WI38 (cell line): ENCODE results near the gene C18orf63.

ENCODE experiments used
- H3K4me3 ChIP-seq: 2 replicates; pipeline ENCODE4 v1.5.1; 2011; ENCODE audit warnings: low read depth, mild to moderate bottlenecking, control low read depth, low read length
- TF ChIP-seq, protein P1 (sequence below): IDR thresholded peaks from 2 replicates; pipeline ENCODE4 v1.5.1; 2012; ENCODE audit warnings: low read depth, mild to moderate bottlenecking, control low read depth, low read length

C18orf63 gene

DNA sequence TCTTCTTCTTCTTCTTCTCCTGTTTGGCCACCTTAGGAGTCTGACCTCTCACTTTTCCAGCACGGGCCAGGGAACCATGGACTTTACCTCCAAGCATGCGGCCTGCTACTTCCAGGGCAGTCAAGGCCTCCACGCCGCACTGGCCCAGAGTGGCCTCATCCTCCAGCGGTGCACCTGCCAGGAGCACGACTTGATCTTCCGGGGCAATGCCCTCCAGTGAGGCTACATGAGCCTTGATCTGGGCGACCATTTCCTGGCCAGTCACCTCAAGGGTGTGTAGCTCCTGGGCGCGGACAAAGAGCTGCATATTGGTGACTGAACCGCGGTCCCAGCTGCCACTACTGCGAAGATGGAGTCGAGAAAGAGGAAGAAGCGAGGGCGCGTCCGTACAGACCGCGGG lies 74.4 kb downstream of the C18orf63 start:
- TF ChIP-seq, protein P1, sequence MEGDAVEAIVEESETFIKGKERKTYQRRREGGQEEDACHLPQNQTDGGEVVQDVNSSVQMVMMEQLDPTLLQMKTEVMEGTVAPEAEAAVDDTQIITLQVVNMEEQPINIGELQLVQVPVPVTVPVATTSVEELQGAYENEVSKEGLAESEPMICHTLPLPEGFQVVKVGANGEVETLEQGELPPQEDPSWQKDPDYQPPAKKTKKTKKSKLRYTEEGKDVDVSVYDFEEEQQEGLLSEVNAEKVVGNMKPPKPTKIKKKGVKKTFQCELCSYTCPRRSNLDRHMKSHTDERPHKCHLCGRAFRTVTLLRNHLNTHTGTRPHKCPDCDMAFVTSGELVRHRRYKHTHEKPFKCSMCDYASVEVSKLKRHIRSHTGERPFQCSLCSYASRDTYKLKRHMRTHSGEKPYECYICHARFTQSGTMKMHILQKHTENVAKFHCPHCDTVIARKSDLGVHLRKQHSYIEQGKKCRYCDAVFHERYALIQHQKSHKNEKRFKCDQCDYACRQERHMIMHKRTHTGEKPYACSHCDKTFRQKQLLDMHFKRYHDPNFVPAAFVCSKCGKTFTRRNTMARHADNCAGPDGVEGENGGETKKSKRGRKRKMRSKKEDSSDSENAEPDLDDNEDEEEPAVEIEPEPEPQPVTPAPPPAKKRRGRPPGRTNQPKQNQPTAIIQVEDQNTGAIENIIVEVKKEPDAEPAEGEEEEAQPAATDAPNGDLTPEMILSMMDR: no peak

DNA sequence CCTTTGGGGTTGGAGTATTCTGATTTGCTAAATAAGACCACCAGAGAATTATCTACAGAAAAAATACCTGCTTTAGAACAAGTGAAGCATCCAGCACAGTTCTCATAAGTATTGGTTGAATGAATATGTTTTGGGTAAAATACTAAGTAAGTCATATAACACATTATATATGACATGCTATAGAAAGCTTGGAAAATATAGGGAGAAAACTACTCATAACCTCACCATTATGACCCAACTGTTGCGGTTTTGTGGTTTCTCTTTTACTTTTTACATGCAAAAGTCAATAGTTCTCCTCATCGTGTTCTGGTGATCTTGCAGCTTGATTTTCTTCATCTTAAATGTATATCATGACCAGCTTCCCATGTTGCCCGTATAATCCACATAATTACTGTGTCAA lies 75.3 kb downstream of the C18orf63 start:
- no peak overlapping the region for H3K4me3 ChIP-seq
- TF ChIP-seq, protein P1: no peak

More for the DNA sequence above, 74.4 kb downstream of the C18orf63 start:
- H3K4me3 ChIP-seq: no peak overlapping the region

DNA sequence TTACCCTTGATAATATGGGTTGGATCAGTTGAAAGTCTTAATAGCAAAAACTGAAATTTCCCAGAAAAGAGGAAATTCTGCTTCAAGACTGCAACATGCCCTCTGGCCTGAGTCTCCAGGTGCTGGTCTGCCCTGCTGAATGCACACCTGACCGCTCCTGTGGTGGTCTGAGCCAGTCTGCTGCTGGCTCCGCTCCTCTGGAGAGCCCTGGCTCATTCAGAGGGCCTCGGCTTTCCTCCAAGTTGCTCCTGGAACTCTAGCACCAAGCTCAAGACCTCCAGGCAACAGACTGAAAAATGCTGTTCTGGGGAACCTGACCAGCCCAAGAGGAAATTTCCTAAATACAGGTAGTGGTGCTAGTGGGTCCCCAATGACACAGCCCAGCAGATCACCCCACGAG lies 76.7 kb downstream of the C18orf63 start:
- no peak overlapping the region for H3K4me3 ChIP-seq
- TF ChIP-seq, protein P1: no peak

DNA sequence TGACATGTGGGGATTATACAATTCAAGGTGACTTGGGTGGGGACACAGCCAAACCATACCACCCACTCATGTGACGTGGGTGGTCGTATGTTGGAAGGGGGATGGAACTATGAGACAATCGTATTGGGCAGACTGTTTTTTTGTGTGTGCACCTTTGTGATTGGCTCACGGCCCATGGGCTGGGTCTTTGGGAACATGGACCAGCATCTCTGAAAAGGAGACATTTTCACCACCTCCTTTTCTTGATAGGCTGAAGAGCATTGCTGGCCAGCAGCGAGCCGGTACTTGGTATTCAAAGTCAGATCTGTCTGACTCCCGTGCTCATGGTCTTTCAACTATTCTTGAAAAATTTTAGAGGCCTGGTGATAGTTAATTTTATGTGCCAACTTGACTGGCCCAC lies 79.4 kb downstream of the C18orf63 start:
- TF ChIP-seq, protein P1: no peak
- H3K4me3 ChIP-seq: no peak overlapping the region

DNA sequence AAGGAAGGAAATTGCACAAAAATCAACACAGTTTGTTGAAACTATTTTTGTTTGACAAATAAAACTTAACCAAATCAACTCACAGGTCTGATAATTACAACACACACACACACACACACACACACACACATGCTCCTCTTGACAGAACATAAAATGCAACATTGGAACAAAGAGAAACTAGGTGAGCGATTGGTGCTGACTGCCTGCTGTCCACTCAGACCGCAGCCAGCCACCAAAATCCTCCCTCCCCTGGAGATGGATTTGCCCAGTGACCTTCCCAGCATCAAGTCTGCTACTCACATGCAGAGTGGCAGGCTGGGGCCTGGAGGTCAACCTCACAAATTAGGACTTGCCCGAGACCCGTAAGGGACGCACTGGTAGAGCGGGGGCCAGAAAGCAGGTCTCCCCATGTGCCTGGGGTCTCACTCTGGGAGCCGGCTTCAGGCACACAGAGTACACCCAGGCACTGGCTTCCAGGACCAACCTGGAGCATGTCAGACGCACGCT lies 80.1 kb downstream of the C18orf63 start:
- H3K4me3 ChIP-seq: no peak overlapping the region
- TF ChIP-seq, protein P1: no peak

DNA sequence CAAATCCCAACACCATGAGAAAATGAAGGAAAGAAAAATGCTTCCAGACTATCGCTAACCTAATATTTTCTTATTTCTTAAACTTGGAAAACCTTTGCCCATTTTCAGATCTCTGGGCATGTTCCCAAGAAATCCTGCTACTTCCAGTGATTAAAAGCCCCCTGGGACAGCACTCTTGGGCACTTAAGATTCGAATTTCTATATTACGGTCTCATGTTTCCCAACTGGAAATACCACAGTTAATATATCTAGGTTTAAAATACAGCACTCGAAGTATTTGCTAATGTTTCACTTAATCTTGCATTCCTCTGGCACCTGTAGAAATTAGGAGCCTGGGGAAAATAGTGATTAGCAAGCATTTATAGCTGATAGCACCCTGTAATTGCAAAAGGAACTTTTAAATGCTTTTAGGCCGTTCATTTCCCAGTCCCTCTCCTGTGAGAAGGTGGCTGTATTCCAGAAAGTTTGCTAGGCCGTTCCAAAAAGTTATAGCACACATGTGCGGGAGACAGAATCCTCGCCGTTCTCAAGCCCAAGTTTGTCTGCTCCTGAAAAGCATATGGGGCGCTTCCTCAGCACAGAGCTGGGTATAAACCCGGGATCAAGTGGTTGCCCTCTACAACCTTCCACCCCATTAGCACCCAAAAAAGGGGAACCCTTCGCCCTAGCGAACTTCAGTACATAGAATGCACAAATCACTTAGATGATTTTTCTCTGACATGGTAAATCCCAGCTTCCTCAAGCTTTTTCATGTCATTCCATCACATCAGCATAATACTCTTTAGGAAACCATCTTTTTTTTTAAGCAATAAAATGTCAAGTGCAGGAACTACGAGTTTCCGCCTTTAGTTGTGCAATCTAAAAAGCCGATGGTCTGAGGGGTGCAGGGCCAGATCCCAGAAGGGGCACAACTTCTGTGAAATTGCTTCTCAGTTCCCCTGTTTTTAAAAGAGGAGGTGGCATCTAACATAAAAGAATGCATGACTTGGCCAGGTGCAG lies 80.8 kb downstream of the C18orf63 start:
- TF ChIP-seq, protein P1: no peak

DNA sequence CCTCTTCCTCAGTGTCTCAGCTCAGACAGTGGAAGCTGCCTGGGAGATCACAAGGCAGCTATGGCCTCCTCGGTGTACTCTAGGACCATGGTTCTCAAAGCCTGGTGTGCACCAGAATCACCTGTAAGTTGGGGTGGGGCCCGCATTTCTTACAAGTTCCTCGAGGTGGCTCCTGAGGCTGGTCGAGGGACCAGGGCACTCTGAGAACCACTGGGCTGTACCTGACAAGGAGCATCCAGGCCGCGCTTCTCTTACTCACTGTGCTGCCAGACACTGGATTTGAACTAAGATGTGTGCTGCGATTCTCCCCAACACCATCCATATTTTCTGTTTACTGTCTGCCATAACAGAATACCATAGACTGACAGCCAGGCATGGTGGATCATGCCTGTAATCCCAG lies 81.9 kb downstream of the C18orf63 start:
- H3K4me3 ChIP-seq: no peak overlapping the region
- TF ChIP-seq, protein P1: no peak

More for the DNA sequence above, 80.8 kb downstream of the C18orf63 start:
- H3K4me3 ChIP-seq: no peak overlapping the region
